ENCODE results near the gene MRFAP1L1. TPM values are rescaled to one million over a fixed set of nuclear protein-coding genes. Genes with fewer than 3 reads are reported as not detected.
A peak's percentile ranks its signal among the peaks of the same experiment; 100 is the strongest.

The MRFAP1L1 gene
- total and polyA plus RNA-seq, 9 of the 15 experiments (the other 6 are each of a cell fraction or from before 2014, with no cell fraction given): 37.6 to 111 (median 83.8) TPM

DNA sequence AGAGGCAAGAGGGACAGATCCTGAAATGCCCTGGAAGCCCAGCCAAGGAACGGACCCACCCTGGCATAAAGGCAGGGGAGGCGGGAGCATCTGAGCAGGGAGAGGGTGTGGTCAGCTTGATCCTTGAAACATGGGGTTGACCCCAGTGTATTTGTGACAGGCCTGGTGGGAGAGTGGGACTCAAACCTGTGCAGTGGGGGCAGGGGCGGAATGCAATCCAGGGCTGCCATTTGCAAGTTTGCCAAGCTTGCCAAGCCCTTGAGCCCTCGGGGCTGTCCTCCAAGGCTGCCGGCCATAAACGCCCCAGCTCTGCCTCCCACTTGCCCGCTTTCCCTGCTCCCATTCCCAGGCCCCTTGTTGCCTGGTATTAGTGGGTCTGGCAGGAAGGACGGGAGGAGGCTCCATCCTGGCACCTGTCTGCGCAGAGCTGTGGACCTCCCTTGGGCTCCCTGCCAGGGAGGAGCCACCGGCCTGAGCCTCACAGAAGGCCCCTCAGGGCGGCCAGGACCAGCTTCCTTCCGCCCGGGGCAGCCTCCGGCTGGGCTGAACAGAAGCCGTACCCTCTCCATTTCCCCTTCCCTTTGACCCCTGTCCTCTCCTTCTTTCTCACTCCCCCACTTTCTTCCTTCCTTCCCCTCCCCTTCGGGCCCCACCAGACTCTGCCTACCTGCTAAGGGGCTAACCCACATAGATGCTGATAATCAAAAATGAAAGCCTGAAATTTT lies 15.3 kb downstream of the MRFAP1L1 start:
- H3K4me1 ChIP-seq (replicated peaks in 1 of 2; ENCODE audit: control insufficient read depth in 2 of 2, insufficient read depth in 2 of 2, low read length in 2 of 2): peaks cover 52 to 54% of the 10 kb centered on the region in 2 experiments
- TF ChIP-seq POLR2G (IDR thresholded peaks at IDR 0.05; ENCODE audit: low read depth, low read length) (peak; percentile 40; the same call in 1 of the 2 replicates), EP400 (IDR thresholded peaks at IDR 0.05) (no peak), HNRNPH1 (optimal IDR thresholded peaks at IDR 0.05; ENCODE audit: low read depth, low read length) (no peak), MAZ (CRISPR knock-in tag; conservative IDR thresholded peaks at IDR 0.05 in 1 of 2, IDR thresholded peaks at IDR 0.05 in 1 of 2) (peak in 1 of 2 experiments; percentile 19; a peak in 1 of 4 replicates), HCFC1 (IDR thresholded peaks at IDR 0.05; ENCODE audit: low read depth, low read length) (no peak), RBFOX2 (IDR thresholded peaks at IDR 0.05; ENCODE audit: low read depth, low read length) (peak; percentile 66), PCBP1 (IDR thresholded peaks at IDR 0.05; ENCODE audit: low read depth, low read length, poor library complexity, severe bottlenecking) (no peak)
- TF ChIP-seq, protein P1, sequence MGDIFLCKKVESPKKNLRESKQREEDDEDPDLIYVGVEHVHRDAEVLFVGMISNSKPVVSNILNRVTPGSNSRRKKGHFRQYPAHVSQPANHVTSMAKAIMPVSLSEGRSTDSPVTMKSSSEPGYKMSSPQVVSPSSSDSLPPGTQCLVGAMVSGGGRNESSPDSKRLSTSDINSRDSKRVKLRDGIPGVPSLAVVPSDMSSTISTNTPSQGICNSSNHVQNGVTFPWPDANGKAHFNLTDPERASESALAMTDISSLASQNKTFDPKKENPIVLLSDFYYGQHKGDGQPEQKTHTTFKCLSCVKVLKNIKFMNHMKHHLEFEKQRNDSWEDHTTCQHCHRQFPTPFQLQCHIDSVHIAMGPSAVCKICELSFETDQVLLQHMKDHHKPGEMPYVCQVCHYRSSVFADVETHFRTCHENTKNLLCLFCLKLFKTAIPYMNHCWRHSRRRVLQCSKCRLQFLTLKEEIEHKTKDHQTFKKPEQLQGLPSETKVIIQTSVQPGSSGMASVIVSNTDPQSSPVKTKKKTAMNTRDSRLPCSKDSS (IDR thresholded peaks at IDR 0.05; ENCODE audit: low read depth, partially characterized antibody): no peak
- TF ChIP-seq, protein P2, sequence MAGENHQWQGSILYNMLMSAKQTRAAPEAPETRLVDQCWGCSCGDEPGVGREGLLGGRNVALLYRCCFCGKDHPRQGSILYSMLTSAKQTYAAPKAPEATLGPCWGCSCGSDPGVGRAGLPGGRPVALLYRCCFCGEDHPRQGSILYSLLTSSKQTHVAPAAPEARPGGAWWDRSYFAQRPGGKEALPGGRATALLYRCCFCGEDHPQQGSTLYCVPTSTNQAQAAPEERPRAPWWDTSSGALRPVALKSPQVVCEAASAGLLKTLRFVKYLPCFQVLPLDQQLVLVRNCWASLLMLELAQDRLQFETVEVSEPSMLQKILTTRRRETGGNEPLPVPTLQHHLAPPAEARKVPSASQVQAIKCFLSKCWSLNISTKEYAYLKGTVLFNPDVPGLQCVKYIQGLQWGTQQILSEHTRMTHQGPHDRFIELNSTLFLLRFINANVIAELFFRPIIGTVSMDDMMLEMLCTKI (IDR thresholded peaks at IDR 0.05; ENCODE audit: partially characterized antibody): no peak
- TF ChIP-seq, protein P3, sequence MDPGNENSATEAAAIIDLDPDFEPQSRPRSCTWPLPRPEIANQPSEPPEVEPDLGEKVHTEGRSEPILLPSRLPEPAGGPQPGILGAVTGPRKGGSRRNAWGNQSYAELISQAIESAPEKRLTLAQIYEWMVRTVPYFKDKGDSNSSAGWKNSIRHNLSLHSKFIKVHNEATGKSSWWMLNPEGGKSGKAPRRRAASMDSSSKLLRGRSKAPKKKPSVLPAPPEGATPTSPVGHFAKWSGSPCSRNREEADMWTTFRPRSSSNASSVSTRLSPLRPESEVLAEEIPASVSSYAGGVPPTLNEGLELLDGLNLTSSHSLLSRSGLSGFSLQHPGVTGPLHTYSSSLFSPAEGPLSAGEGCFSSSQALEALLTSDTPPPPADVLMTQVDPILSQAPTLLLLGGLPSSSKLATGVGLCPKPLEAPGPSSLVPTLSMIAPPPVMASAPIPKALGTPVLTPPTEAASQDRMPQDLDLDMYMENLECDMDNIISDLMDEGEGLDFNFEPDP (CRISPR knock-in tag; IDR thresholded peaks at IDR 0.05): 0 out of 2 replicates have a peak, but pooled peaks have one; percentile 8

More for the DNA sequence above, 15.3 kb downstream of the MRFAP1L1 start:
- Histone ChIP-seq H3K4me3 (peak overlapping the region; percentile 30; the same call in 1 of the 2 replicates), H3K27ac (ENCODE audit: extremely low read depth, low read depth, low read length) (peak overlapping the region; percentile 45; the same call in 2 of the 3 replicates), H3K36me3 (ENCODE audit: control insufficient read depth, insufficient read depth, low read length) (no peaks in the 10 kb centered on the region), H4K20me1 (replicated peaks; ENCODE audit: control insufficient read depth, insufficient read depth, low read length) (no peaks in the 10 kb centered on the region), H3K9me1 (ENCODE audit: control insufficient read depth, insufficient read depth, low read length) (no peaks in the 10 kb centered on the region), H3K9me3 (replicated peaks; ENCODE audit: control insufficient read depth, insufficient read depth, low read depth, low read length) (no peaks in the 10 kb centered on the region), H3K9ac (ENCODE audit: insufficient read depth in 1 of 2, low read depth in 2 of 2, low read length in 2 of 2) (peak overlapping the region in 1 of 2 experiments; percentile 59; a peak in 3 of 4 replicates), H3K79me2 (ENCODE audit: control insufficient read depth, insufficient read depth, low read length) (no peaks in the 10 kb centered on the region), H3K4me2 (ENCODE audit: insufficient read depth, low read length) (peak overlapping the region; percentile 61), H2AFZ (ENCODE audit: low read depth, low read length) (no peak overlapping the region; the same call in 1 of the 2 replicates), H3K27me3 (ENCODE audit: control insufficient read depth in 2 of 2, insufficient read depth in 2 of 2, low read length in 2 of 2) (no peaks in the 10 kb centered on the region)
- in situ Hi-C loops (cut with MboI) (no loop called here), intact Hi-C loops (cut with micrococcal nuclease) (no loop called here)
- no TSS peak for BruUV-seq (replicated peaks)
- no peak for DNase-seq (ENCODE audit: extremely low read depth in 1 of 4, low spot score in 3 of 4)
- FAIRE-seq: no peak
- ChIA-PET POLR2A (interaction anchor here (0.6 to 5.8 kb wide), 10 partner anchors 9 to 348 kb away, joined by 3 to 38 read pairs (median 3); partner anchors contain the start of gene MRFAP1L1), CTCF (ENCODE audit: low intra/inter-chr PET ratio) (no interaction called here)
- ATAC-seq: 0 out of 3 replicates have a peak, but pooled peaks have one; percentile 1
- 78% methylated on average over 14 of the region's 16 CpGs for WGBS (ENCODE audit: insufficient coverage, low coverage, missing lambda C conversion rate)
